GM18505 (cell line): ENCODE data around the gene POLR1G.

ENCODE experiments used
- ATAC-seq: cut with Tn5 transposase; IDR thresholded peaks from one replicate; pipeline ENCODE4 v1.9.1; 2021; ENCODE audit not compliant: unreplicated experiment
- POLR2A ChIP-seq: IDR thresholded peaks from 4 replicates; pipeline ENCODE4 v1.6.1; 2011; ENCODE audit warnings: borderline replicate concordance; ENCODE audit not compliant: insufficient read depth, insufficient read length; ENCODE audit errors: extremely low read depth

POLR1G gene

GRCh38 chr19:45439190-45439568 lies 32.7 kb downstream of the POLR1G start:
- no peak for TF ChIP-seq POLR2A
- no peak for ATAC-seq

- TF ChIP-seq POLR2A, result peak; percentile 58
- peak; percentile 58 for ATAC-seq
Measured at GRCh38 chr19:45439569-45440258, 33.3 kb downstream of the POLR1G start.

GRCh38 chr19:45440259-45440638 lies 33.8 kb downstream of the POLR1G start:
- no peak for ATAC-seq
- TF ChIP-seq POLR2A, result no peak

- no peak for TF ChIP-seq POLR2A
Measured at GRCh38 chr19:45440873-45441654, 34.6 kb downstream of the POLR1G start.

GRCh38 chr19:45442408-45442777 lies 35.9 kb downstream of the POLR1G start:
- ATAC-seq, result no peak
- no peak for TF ChIP-seq POLR2A

More at GRCh38 chr19:45440873-45441654, 34.6 kb downstream of the POLR1G start:
- ATAC-seq, result no peak

GRCh38 chr19:45442778-45443461 lies 36.5 kb downstream of the POLR1G start:
- no peak for TF ChIP-seq POLR2A
- no peak for ATAC-seq

GRCh38 chr19:45443462-45444317 lies 37.2 kb downstream of the POLR1G start:
- peak; percentile 21 for TF ChIP-seq POLR2A
- no peak for ATAC-seq

GRCh38 chr19:45444318-45445041 lies 38.0 kb downstream of the POLR1G start:
- ATAC-seq, result peak; percentile 33

GRCh38 chr19:45445139-45445538 lies 38.7 kb downstream of the POLR1G start:
- TF ChIP-seq POLR2A, result no peak
- ATAC-seq, result no peak

More at GRCh38 chr19:45444318-45445041, 38.0 kb downstream of the POLR1G start:
- peak; percentile 45 for TF ChIP-seq POLR2A

- TF ChIP-seq POLR2A, result no peak
- ATAC-seq, result no peak
Measured at GRCh38 chr19:45446295-45446694, 39.9 kb downstream of the POLR1G start.

GRCh38 chr19:45446944-45447343 lies 40.5 kb downstream of the POLR1G start:
- no peak for ATAC-seq
- no peak for TF ChIP-seq POLR2A

- TF ChIP-seq POLR2A, result no peak
- ATAC-seq, result no peak
Measured at GRCh38 chr19:45448425-45448756, 41.9 kb downstream of the POLR1G start.

- no peak for TF ChIP-seq POLR2A
- ATAC-seq, result no peak
Measured at GRCh38 chr19:45448887-45449299, 42.4 kb downstream of the POLR1G start.

GRCh38 chr19:45450012-45450333 lies 43.5 kb downstream of the POLR1G start:
- no peak for TF ChIP-seq POLR2A
- no peak for ATAC-seq
